Kidney (tissue), 14 donors: Measurements from ENCODE around the gene ANKS1B. TPM values are rescaled to one million over a fixed set of nuclear protein-coding genes. Genes with fewer than 3 reads are reported as not detected.
A peak's percentile ranks its signal among the peaks of the same experiment; 100 is the strongest.

ENCODE experiments used
- DNase-seq, 5 donors: peaks; one replicate each; pipeline ENCODE4 v3.0.0-alpha.2; 2013 to 2020
- FAIRE-seq: peaks from 2 replicates; lab custom pipeline; 2012; peaks lifted over from hg19 to GRCh38; lab: Jason Lieb, UNC
- H3K27ac ChIP-seq, 2 donors: one replicate each; pipeline ENCODE4 v1.7.0; 2013; ENCODE audit warnings: low read depth in 2 of 2, low read length in 2 of 2, inconsistent platforms in 1 of 2
- H3K27me3 ChIP-seq: one replicate; pipeline ENCODE4 v1.7.1; 2013; ENCODE audit warnings: low read length, inconsistent platforms; ENCODE audit not compliant: control insufficient read depth, insufficient read depth
- H3K36me3 ChIP-seq, 3 donors: one replicate each; pipeline versions ENCODE4 v1.7.0 to v1.7.1; 2013; ENCODE audit warnings: low read length in 3 of 3, control low read depth in 1 of 3, inconsistent platforms in 1 of 3; ENCODE audit not compliant: insufficient read depth in 3 of 3, control insufficient read depth in 2 of 3
- H3K4me1 ChIP-seq, 3 donors: one replicate each; pipeline versions ENCODE4 v1.7.0 to v1.7.1; 2013; ENCODE audit warnings: low read length in 3 of 3, inconsistent platforms in 1 of 3, low read depth in 1 of 3; ENCODE audit not compliant: control insufficient read depth in 2 of 3, insufficient read depth in 2 of 3
- H3K4me3 ChIP-seq, 3 donors: one replicate each; pipeline versions ENCODE4 v1.7.0 to v1.8.1; 2013; ENCODE audit warnings: low read length in 3 of 3, control low read depth in 1 of 3, inconsistent platforms in 1 of 3
- H3K9ac ChIP-seq, 3 donors: one replicate each; pipeline versions ENCODE4 v1.7.0 to v1.7.1; 2013; ENCODE audit warnings: low read length in 3 of 3, control low read depth in 1 of 3, inconsistent platforms in 1 of 3
- H3K9me3 ChIP-seq, 3 donors: one replicate each; pipeline versions ENCODE4 v1.7.0 to v1.7.1; 2013; ENCODE audit warnings: low read length in 3 of 3, control low read depth in 1 of 3, inconsistent platforms in 1 of 3; ENCODE audit not compliant: control insufficient read depth in 2 of 3, insufficient read depth in 1 of 3
- CTCF ChIP-seq: IDR thresholded peaks from 3 replicates; pipeline ENCODE4 v1.5.1; 2012; ENCODE audit warnings: mild to moderate bottlenecking, moderate library complexity, borderline replicate concordance; ENCODE audit not compliant: insufficient read depth; ENCODE audit errors: extremely low read depth
- intact Hi-C: fragments of 100-400 bp; cut with DNase I; formaldehyde crosslinking; loops from one replicate; pipeline ENCODE4 v1.11.1; 2022
- polyA plus RNA-seq: library from polyadenylated mRNA; stranded (reverse); fragments of 350-450 nt; fragmentation: Illumina TruSeq; extraction: RNeasy Lipid Tissue Mini Kit (QIAGEN cat#74804); gene quantifications from one replicate; pipeline ENCODE4 v1.2.3, GENCODE V29; 2014; ENCODE audit warnings: low read depth, low replicate concordance; ENCODE audit not compliant: insufficient read depth
- total RNA-seq: library from RNA; stranded (reverse); fragmentation: NEBNext Ultra II Directional; extraction: Animal tissue kit (Norgen Biotek cat#: 25700); gene quantifications from one replicate; pipeline ENCODE4 v1.2.1, GENCODE V29; 2021
- donor health status: control.
- donor health status: control.
- donor health status: control.
- donor health status: control.
- donor health status: control.
- donor health status: DM: yes; HTN: yes; CAD: no.
- donor health status: Normal renal cell carcinoma (clear cell type).

Gene ANKS1B
- total and polyA plus RNA-seq, 2 donors from 2014 or later: 1.7 to 5.8 TPM

GRCh38 chr12:99433155-99433554 lies 551.6 kb downstream of the ANKS1B start:
- no peaks in the 10 kb centered on the region for H3K9me3 ChIP-seq
- DNase-seq (no peak), FAIRE-seq (no peak)
- no peak overlapping the region for H3K4me3 ChIP-seq
- no peaks in the 10 kb centered on the region for H3K4me1 ChIP-seq
- H3K27me3 ChIP-seq: no peaks in the 10 kb centered on the region
- intact Hi-C loops: no loop called here
- no peak overlapping the region for H3K27ac ChIP-seq
- no peak for TF ChIP-seq CTCF
- no peak overlapping the region for H3K9ac ChIP-seq
- H3K36me3 ChIP-seq: no peaks in the 10 kb centered on the region

GRCh38 chr12:99431203-99431602 lies 553.5 kb downstream of the ANKS1B start:
- intact Hi-C loops: no loop called here
- no peaks in the 10 kb centered on the region for H3K9me3 ChIP-seq
- H3K9ac ChIP-seq: no peak overlapping the region
- H3K27ac ChIP-seq: no peak overlapping the region
- H3K27me3 ChIP-seq: no peaks in the 10 kb centered on the region
- no peak overlapping the region for H3K4me3 ChIP-seq
- FAIRE-seq (no peak), DNase-seq (no peak)
- no peak for TF ChIP-seq CTCF
- no peaks in the 10 kb centered on the region for H3K36me3 ChIP-seq
- no peaks in the 10 kb centered on the region for H3K4me1 ChIP-seq

GRCh38 chr12:99427104-99427503 lies 557.6 kb downstream of the ANKS1B start:
- no peak overlapping the region for H3K9ac ChIP-seq
- no peaks in the 10 kb centered on the region for H3K36me3 ChIP-seq
- H3K27ac ChIP-seq: no peak overlapping the region
- no peak overlapping the region for H3K4me3 ChIP-seq
- intact Hi-C loops: no loop called here
- H3K9me3 ChIP-seq: no peaks in the 10 kb centered on the region
- no peaks in the 10 kb centered on the region for H3K4me1 ChIP-seq
- H3K27me3 ChIP-seq: no peaks in the 10 kb centered on the region
- FAIRE-seq (no peak), DNase-seq (peak in 4 of 5 donors; percentile 48 to 87 (median 68))
- no peak for TF ChIP-seq CTCF

- H3K9ac ChIP-seq: no peak overlapping the region
- TF ChIP-seq CTCF: no peak
- FAIRE-seq (no peak), DNase-seq (no peak)
- no peaks in the 10 kb centered on the region for H3K9me3 ChIP-seq
- no peak overlapping the region for H3K27ac ChIP-seq
- intact Hi-C loops: no loop called here
- H3K4me3 ChIP-seq: no peak overlapping the region
- no peaks in the 10 kb centered on the region for H3K27me3 ChIP-seq
- H3K4me1 ChIP-seq: no peaks in the 10 kb centered on the region
- H3K36me3 ChIP-seq: no peaks in the 10 kb centered on the region
These were observed 566.4 kb downstream of the ANKS1B start for GRCh38 chr12:99418379-99418778.
